ENCODE data around the gene C14orf119. TPM values are rescaled to one million over a fixed set of nuclear protein-coding genes. Genes with fewer than 3 reads are reported as not detected.

The C14orf119 gene
- total and polyA plus RNA-seq, 9 of the 15 experiments (the other 6 are each of a cell fraction or from before 2014, with no cell fraction given): 36.7 to 251 (median 51.8) TPM

DNA sequence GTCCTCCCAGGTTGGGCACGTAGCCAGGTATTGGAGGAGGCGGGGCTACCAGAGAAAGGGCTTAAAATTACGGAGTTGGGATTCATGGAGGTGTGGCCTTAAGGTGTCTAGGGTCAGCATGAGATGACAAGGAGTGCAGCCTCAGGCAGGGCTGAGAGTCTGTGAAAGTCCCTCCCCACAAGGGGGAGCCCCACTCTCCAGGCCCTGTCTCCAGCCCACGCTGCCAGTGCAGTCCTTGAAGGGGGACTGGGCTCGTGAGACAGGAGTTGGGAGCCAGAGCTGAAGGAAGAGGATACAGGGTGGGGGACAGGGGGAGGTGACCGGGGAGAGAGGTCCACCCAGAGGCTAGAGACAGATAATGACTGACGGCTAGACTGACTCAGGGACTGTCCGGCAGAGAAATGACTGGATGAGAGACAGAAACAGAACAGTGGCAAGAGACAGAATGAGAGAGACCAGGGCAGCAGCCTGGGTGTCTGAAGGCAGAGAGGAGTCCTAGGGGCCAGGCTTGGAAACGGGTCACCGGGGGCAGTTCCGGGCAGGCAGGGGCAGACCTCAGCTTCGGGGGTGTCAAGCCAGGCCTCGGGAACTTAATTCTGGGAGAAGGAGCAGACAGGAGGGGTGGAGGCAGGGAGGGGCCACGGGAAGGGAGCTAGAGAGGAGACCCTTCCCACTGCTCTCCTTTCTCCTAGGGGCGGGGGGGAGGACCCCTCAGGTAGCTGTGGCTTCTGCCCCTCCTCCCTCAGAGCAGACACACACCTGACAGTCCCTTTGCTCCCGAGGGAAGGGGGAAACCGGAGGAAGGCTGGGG lies 39.0 kb upstream of the C14orf119 start (continued):
- no peak for TF ChIP-seq HMGN3 (IDR thresholded peaks at IDR 0.05; ENCODE audit: borderline replicate concordance, extremely low read depth, insufficient read length, low read depth, low read length)
- no peak for TF ChIP-seq STAT5A (IDR thresholded peaks at IDR 0.05; ENCODE audit: borderline replicate concordance, low read length)
- TF ChIP-seq KDM4B (IDR thresholded peaks at IDR 0.05; ENCODE audit: borderline replicate concordance in 2 of 2, low read depth in 1 of 2): no peak; a peak in 1 of 4 replicates
- no peak for TF ChIP-seq MCM2 (IDR thresholded peaks at IDR 0.05; ENCODE audit: low read depth)
- TF ChIP-seq, protein P1, sequence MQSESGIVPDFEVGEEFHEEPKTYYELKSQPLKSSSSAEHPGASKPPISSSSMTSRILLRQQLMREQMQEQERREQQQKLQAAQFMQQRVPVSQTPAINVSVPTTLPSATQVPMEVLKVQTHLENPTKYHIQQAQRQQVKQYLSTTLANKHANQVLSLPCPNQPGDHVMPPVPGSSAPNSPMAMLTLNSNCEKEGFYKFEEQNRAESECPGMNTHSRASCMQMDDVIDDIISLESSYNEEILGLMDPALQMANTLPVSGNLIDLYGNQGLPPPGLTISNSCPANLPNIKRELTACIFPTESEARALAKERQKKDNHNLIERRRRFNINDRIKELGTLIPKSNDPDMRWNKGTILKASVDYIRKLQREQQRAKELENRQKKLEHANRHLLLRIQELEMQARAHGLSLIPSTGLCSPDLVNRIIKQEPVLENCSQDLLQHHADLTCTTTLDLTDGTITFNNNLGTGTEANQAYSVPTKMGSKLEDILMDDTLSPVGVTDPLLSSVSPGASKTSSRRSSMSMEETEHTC (IDR thresholded peaks at IDR 0.05): no peak
- TF ChIP-seq SNRNP70 (optimal IDR thresholded peaks at IDR 0.05; ENCODE audit: low read depth, low read length): no peak
- no peak for TF ChIP-seq ZNF146 (CRISPR knock-in tag; IDR thresholded peaks at IDR 0.05; ENCODE audit: unreplicated experiment)
- TF ChIP-seq, protein P2, sequence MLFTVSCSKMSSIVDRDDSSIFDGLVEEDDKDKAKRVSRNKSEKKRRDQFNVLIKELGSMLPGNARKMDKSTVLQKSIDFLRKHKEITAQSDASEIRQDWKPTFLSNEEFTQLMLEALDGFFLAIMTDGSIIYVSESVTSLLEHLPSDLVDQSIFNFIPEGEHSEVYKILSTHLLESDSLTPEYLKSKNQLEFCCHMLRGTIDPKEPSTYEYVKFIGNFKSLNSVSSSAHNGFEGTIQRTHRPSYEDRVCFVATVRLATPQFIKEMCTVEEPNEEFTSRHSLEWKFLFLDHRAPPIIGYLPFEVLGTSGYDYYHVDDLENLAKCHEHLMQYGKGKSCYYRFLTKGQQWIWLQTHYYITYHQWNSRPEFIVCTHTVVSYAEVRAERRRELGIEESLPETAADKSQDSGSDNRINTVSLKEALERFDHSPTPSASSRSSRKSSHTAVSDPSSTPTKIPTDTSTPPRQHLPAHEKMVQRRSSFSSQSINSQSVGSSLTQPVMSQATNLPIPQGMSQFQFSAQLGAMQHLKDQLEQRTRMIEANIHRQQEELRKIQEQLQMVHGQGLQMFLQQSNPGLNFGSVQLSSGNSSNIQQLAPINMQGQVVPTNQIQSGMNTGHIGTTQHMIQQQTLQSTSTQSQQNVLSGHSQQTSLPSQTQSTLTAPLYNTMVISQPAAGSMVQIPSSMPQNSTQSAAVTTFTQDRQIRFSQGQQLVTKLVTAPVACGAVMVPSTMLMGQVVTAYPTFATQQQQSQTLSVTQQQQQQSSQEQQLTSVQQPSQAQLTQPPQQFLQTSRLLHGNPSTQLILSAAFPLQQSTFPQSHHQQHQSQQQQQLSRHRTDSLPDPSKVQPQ (CRISPR knock-in tag; IDR thresholded peaks at IDR 0.05; ENCODE audit: borderline replicate concordance): no peak
- no peak for TF ChIP-seq U2AF2 (optimal IDR thresholded peaks at IDR 0.05; ENCODE audit: low read depth, low read length)
- TF ChIP-seq ZBTB5 (IDR thresholded peaks at IDR 0.05): no peak
- TF ChIP-seq, protein P3, sequence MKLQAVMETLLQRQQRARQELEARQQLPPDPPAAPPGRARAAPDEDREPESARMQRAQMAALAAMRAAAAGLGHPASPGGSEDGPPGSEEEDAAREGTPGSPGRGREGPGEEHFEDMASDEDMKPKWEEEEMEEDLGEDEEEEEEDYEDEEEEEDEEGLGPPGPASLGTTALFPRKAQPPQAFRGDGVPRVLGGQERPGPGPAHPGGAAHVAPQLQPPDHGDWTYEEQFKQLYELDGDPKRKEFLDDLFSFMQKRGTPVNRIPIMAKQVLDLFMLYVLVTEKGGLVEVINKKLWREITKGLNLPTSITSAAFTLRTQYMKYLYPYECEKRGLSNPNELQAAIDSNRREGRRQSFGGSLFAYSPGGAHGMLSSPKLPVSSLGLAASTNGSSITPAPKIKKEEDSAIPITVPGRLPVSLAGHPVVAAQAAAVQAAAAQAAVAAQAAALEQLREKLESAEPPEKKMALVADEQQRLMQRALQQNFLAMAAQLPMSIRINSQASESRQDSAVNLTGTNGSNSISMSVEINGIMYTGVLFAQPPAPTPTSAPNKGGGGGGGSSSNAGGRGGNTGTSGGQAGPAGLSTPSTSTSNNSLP (IDR thresholded peaks at IDR 0.05; ENCODE audit: borderline replicate concordance, low read depth, low read length): no peak
- no peak for TF ChIP-seq BRF1 (IDR thresholded peaks at IDR 0.05; ENCODE audit: borderline replicate concordance, extremely low read depth, insufficient read length)
- TF ChIP-seq XRCC3 (IDR thresholded peaks at IDR 0.05): no peak

Data from K562 (cell line).